OCI-LY3 (cell line): ENCODE data around the gene IFNAR1.

Source experiments
- EZH2phosphoT487 ChIP-seq: fragments of 200-600 bp; shearing (Covaris generic); IDR thresholded peaks from 2 replicates; pipeline ENCODE4 v1.6.1; 2018; ENCODE audit warnings: antibody characterized with exemption, mixed run types, low read depth
- TF ChIP-seq, protein P1 (sequence below): fragments of 200-600, 300-600 bp; sonication (generic); IDR thresholded peaks from 2 replicates; pipeline ENCODE4 v1.5.1; 2014; ENCODE audit warnings: antibody characterized with exemption, low read length, low read depth

DNA sequence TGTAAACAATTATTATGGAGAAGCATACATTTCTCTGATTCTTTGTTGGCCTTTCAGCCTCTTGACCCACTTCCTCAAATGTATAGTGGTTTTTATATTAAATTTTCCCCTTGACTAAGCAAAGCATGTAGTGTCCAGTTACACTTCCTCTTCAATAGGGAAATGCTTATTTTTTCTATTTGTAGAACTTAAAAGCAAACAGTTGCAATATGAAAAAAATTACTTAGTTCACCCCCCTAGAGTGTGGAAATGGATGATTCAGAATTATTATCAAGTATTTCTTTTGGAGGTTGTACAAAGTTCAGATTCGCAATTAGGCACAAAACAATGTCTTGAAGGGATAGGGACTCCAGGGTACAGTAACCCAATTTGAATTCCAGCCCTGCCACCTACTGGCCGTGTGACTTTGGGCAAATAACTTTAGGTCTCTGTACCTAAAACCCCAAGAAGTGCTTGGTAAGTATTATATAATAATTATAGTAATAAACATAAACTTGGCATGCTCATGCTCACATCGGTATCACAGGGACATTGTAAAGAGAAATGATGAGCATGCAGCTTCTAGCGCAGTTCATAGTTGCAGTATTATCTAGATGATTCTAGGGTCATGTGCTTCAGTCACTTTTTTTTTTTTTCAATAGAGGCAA, 49.8 kb downstream of the IFNAR1 start:
- TF ChIP-seq, protein P1, sequence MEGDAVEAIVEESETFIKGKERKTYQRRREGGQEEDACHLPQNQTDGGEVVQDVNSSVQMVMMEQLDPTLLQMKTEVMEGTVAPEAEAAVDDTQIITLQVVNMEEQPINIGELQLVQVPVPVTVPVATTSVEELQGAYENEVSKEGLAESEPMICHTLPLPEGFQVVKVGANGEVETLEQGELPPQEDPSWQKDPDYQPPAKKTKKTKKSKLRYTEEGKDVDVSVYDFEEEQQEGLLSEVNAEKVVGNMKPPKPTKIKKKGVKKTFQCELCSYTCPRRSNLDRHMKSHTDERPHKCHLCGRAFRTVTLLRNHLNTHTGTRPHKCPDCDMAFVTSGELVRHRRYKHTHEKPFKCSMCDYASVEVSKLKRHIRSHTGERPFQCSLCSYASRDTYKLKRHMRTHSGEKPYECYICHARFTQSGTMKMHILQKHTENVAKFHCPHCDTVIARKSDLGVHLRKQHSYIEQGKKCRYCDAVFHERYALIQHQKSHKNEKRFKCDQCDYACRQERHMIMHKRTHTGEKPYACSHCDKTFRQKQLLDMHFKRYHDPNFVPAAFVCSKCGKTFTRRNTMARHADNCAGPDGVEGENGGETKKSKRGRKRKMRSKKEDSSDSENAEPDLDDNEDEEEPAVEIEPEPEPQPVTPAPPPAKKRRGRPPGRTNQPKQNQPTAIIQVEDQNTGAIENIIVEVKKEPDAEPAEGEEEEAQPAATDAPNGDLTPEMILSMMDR, result peak; percentile 60
- no peak for TF ChIP-seq EZH2phosphoT487
